GM12878 (cell line): ENCODE results near the gene SNX8. TPM values are rescaled to one million over a fixed set of nuclear protein-coding genes. Genes with fewer than 3 reads are reported as not detected.
A peak's percentile ranks its signal among the peaks of the same experiment; 100 is the strongest.

ENCODE experiments used
- BCL3 ChIP-seq: IDR thresholded peaks from 2 replicates; pipeline ENCODE4 v1.6.1; 2011; ENCODE audit warnings: borderline replicate concordance, low read depth, mild to moderate bottlenecking, moderate library complexity, low read length; ENCODE audit not compliant: insufficient read depth, poor library complexity, severe bottlenecking
- CBX5 ChIP-seq: sonication (generic); IDR thresholded peaks from 2 replicates; pipeline ENCODE4 v1.6.1; 2016; ENCODE audit warnings: low read depth, moderate library complexity, mild to moderate bottlenecking, inconsistent platforms
- CUX1 ChIP-seq: IDR thresholded peaks from 2 replicates; pipeline ENCODE4 v1.6.1; 2012; ENCODE audit warnings: improper control_type of control experiment, low read depth, low read length; ENCODE audit not compliant: insufficient replicate concordance
- ELK1 ChIP-seq: IDR thresholded peaks from 2 replicates; pipeline ENCODE4 v1.6.1; 2012; ENCODE audit warnings: low read depth, low read length, improper control_type of control experiment
- ETV6 ChIP-seq, 2 experiments: fragments of 450-650 bp in 1 of 2; IDR thresholded peaks in 1 of 2; conservative IDR thresholded peaks in 1 of 2; 2 replicates each; pipeline ENCODE4 v1.6.1; 2014; ENCODE audit warnings: antibody characterized with exemption in 1 of 2, borderline replicate concordance in 1 of 2, low read depth in 1 of 2, mild to moderate bottlenecking in 1 of 2, moderate library complexity in 1 of 2
- FOXK2 ChIP-seq: fragments of 450-650 bp; IDR thresholded peaks from 2 replicates; pipeline ENCODE4 v1.6.1; 2017; ENCODE audit warnings: mild to moderate bottlenecking, moderate library complexity
- HSF1 ChIP-seq: fragments of 150-350 bp; IDR thresholded peaks from 2 replicates; pipeline ENCODE4 v1.6.1; 2014; ENCODE audit warnings: mild to moderate bottlenecking, low read depth, low read length
- IRF3 ChIP-seq: fragments of 450-650 bp; IDR thresholded peaks from 2 replicates; pipeline ENCODE4 v1.6.1; 2014; ENCODE audit warnings: mild to moderate bottlenecking
- LARP7 ChIP-seq: fragments of 450-650 bp; IDR thresholded peaks from 2 replicates; pipeline ENCODE4 v1.6.1; 2017; ENCODE audit warnings: mild to moderate bottlenecking
- MEF2A ChIP-seq: IDR thresholded peaks from 2 replicates; pipeline ENCODE4 v1.6.1; 2011; ENCODE audit warnings: low read depth, mild to moderate bottlenecking, low read length, moderate library complexity; ENCODE audit not compliant: insufficient read depth
- MTA2 ChIP-seq: fragments of 450-650 bp; IDR thresholded peaks from 2 replicates; pipeline ENCODE4 v1.6.1; 2016; ENCODE audit warnings: low read depth, mild to moderate bottlenecking, moderate library complexity
- MTA3 ChIP-seq: IDR thresholded peaks from 2 replicates; pipeline ENCODE4 v1.6.1; 2012; ENCODE audit warnings: low read length, inconsistent platforms, borderline replicate concordance
- MXI1 ChIP-seq: fragments of 150-350 bp; IDR thresholded peaks from 2 replicates; pipeline ENCODE4 v1.6.1; 2011; ENCODE audit warnings: low read depth, mild to moderate bottlenecking, inconsistent platforms, low read length, improper control_type of control experiment
- NFXL1 ChIP-seq: fragments of 450-650 bp; IDR thresholded peaks from 2 replicates; pipeline ENCODE4 v1.6.1; 2017; ENCODE audit warnings: antibody characterized with exemption, mild to moderate bottlenecking, borderline replicate concordance
- NR2C2 ChIP-seq: IDR thresholded peaks from 2 replicates; pipeline ENCODE4 v1.6.1; 2011; ENCODE audit warnings: borderline replicate concordance, low read depth; ENCODE audit not compliant: control insufficient read depth, insufficient read length
- POLR2AphosphoS5 ChIP-seq: IDR thresholded peaks from 2 replicates; pipeline ENCODE4 v1.6.1; 2011; ENCODE audit warnings: mild to moderate bottlenecking, low read length, inconsistent platforms
- SP1 ChIP-seq: IDR thresholded peaks from one replicate; pipeline ENCODE4 v1.6.1; 2011; ENCODE audit warnings: low read depth, low read length
- TBL1XR1 ChIP-seq: IDR thresholded peaks from 2 replicates; pipeline ENCODE4 v1.6.1; 2012; ENCODE audit warnings: low read depth, low read length, improper control_type of control experiment
- ZZZ3 ChIP-seq: IDR thresholded peaks from 2 replicates; pipeline ENCODE4 v1.6.1; 2011; ENCODE audit warnings: low read depth; ENCODE audit not compliant: control insufficient read depth, insufficient read length
- polyA plus RNA-seq, 11 experiments: library from polyadenylated mRNA; depleted of rRNA in 4 of 11; unstranded in 6 of 11; stranded (reverse) in 5 of 11; fragments of >200 nt; fragmentation: Nextera tagmentation in 4 of 11; fragmentation: Illumina TruSeq in 1 of 11; extraction: Ambion mirVana in 4 of 11; extraction: Trizol in 1 of 11; gene quantifications; 1 replicate in 1 of 11; 2 replicates in 10 of 11; pipeline versions ENCODE4 v1.2.1 to v1.2.3, GENCODE V29; 2011 to 2016; ENCODE audit warnings: inconsistent platforms in 2 of 11, missing spikeins in 2 of 11, low read depth in 1 of 11
- total RNA-seq, 4 experiments: library from RNA; depleted of rRNA in 3 of 4; stranded (reverse); fragments of >200 nt in 3 of 4; fragmentation: Illumina TruSeq in 1 of 4; extraction: Trizol in 1 of 4; gene quantifications; 2 replicates each; pipeline versions ENCODE4 v1.2.1 to v1.2.3, GENCODE V29; 2013 to 2021

Gene SNX8
- total and polyA plus RNA-seq, 10 of the 15 experiments (the other 5 are each of a cell fraction or from before 2014, with no cell fraction given): 6.4 to 210 (median 97.6) TPM

- TF ChIP-seq CUX1 (no peak), POLR2AphosphoS5 (peak; percentile 74; the same call in 1 of the 2 replicates), SP1 (peak; percentile 73), LARP7 (peak; percentile 78), NR2C2 (no peak), HSF1 (no peak), MXI1 (peak; percentile 69), FOXK2 (no peak), MTA2 (peak; percentile 75), MEF2A (no peak), BCL3 (no peak), ETV6 (conservative IDR thresholded peaks at IDR 0.05 in 1 of 2, IDR thresholded peaks at IDR 0.05 in 1 of 2; ENCODE audit: borderline replicate concordance in 1 of 2, low read depth in 1 of 2) (no peak), CBX5 (no peak), ZZZ3 (no peak), IRF3 (no peak), ELK1 (no peak), TBL1XR1 (no peak), MTA3 (no peak), NFXL1 (no peak)
These were observed at the start of gene SNX8 (continued) for GRCh38 chr7:2314209-2314955.
